CD14-positive monocyte (primary cell): ENCODE measurements around the gene ZNF576. TPM values are rescaled to one million over a fixed set of nuclear protein-coding genes. Genes with fewer than 3 reads are reported as not detected.

ENCODE experiments used
- DNase-seq, 3 donors: peaks; one replicate each; pipeline ENCODE4 v3.0.0-alpha.2; 2011 to 2022
- H2AFZ ChIP-seq: 2 replicates; pipeline ENCODE4 v1.6.0; 2012; ENCODE audit warnings: mild to moderate bottlenecking, low read depth, low read length, inconsistent platforms; ENCODE audit not compliant: insufficient read depth, poor library complexity, severe bottlenecking
- H3K27ac ChIP-seq, 2 donors: 1 replicate in 1 of 2; 2 replicates in 1 of 2; pipeline ENCODE4 v1.5.1; 2012 to 2013; ENCODE audit warnings: low read length in 2 of 2, control low read depth in 1 of 2, inconsistent platforms in 1 of 2, low read depth in 1 of 2, mild to moderate bottlenecking in 1 of 2
- H3K27me3 ChIP-seq, 2 donors: one replicate each; pipeline versions ENCODE4 v1.6.0 to v1.6.1; 2011 to 2013; ENCODE audit warnings: low read length in 2 of 2; ENCODE audit not compliant: control insufficient read depth in 2 of 2, insufficient read depth in 2 of 2
- H3K36me3 ChIP-seq, 2 donors: replicated peaks in 1 of 2; 1 replicate in 1 of 2; 2 replicates in 1 of 2; pipeline versions ENCODE4 v1.5.1 to v1.6.1; 2012 to 2013; ENCODE audit warnings: low read length in 2 of 2, control low read depth in 1 of 2, inconsistent platforms in 1 of 2, mild to moderate bottlenecking in 1 of 2; ENCODE audit not compliant: insufficient read depth in 2 of 2, control insufficient read depth in 1 of 2
- H3K4me1 ChIP-seq, 2 donors: 1 replicate in 1 of 2; 2 replicates in 1 of 2; pipeline versions ENCODE4 v1.5.1 to v1.6.1; 2012 to 2013; ENCODE audit warnings: low read length in 2 of 2, control low read depth in 1 of 2, inconsistent platforms in 1 of 2, mild to moderate bottlenecking in 1 of 2, moderate library complexity in 1 of 2; ENCODE audit not compliant: insufficient read depth in 2 of 2, control insufficient read depth in 1 of 2
- H3K4me2 ChIP-seq: replicated peaks from 2 replicates; pipeline ENCODE3; 2012; ENCODE audit warnings: low read length, moderate library complexity, mild to moderate bottlenecking; ENCODE audit not compliant: poor library complexity, severe bottlenecking; ENCODE audit errors: extremely low read depth
- H3K4me3 ChIP-seq, 3 experiments: fragments of 200-600 bp in 1 of 3; sonication (generic) in 1 of 3; replicated peaks in 1 of 3; 1 replicate in 2 of 3; 2 replicates in 1 of 3; pipeline ENCODE4 v1.5.1; 2011 to 2013; ENCODE audit warnings: low read length in 3 of 3, mild to moderate bottlenecking in 3 of 3, control low read depth in 2 of 3, low read depth in 2 of 3, inconsistent platforms in 1 of 3, moderate library complexity in 1 of 3
- H3K79me2 ChIP-seq: 2 replicates; pipeline ENCODE4 v1.6.0; 2012; ENCODE audit warnings: mild to moderate bottlenecking, control low read depth, inconsistent platforms, low read length, moderate library complexity; ENCODE audit not compliant: insufficient read depth
- H3K9ac ChIP-seq: 2 replicates; pipeline ENCODE4 v1.6.0; 2017; ENCODE audit warnings: low read length, mild to moderate bottlenecking; ENCODE audit not compliant: insufficient read depth, poor library complexity, severe bottlenecking
- H3K9me3 ChIP-seq, 2 donors: replicated peaks in 1 of 2; 1 replicate in 1 of 2; 2 replicates in 1 of 2; pipeline versions ENCODE4 v1.5.1 to v1.6.1; 2012 to 2013; ENCODE audit warnings: low read length in 2 of 2, control low read depth in 1 of 2; ENCODE audit not compliant: control insufficient read depth in 1 of 2, insufficient read depth in 1 of 2
- H4K20me1 ChIP-seq: 2 replicates; pipeline ENCODE4 v1.6.0; 2012; ENCODE audit warnings: mild to moderate bottlenecking, low read length, control low read depth, moderate library complexity; ENCODE audit not compliant: insufficient read depth
- H3K27ac Mint-ChIP-seq, 7 donors: one replicate each; pipeline ENCODE4 v1.8.0; 2020; ENCODE audit warnings: mild to moderate bottlenecking in 7 of 7, mixed read lengths in 7 of 7, moderate library complexity in 6 of 7, inconsistent platforms in 2 of 7
- H3K27me3 Mint-ChIP-seq, 3 donors: one replicate each; pipeline ENCODE4 v1.8.0; 2021 to 2022; ENCODE audit warnings: low read depth in 3 of 3, mild to moderate bottlenecking in 3 of 3, mixed read lengths in 3 of 3, moderate library complexity in 3 of 3, inconsistent platforms in 1 of 3
- H3K36me3 Mint-ChIP-seq, 2 donors: one replicate each; pipeline ENCODE4 v1.8.0; 2020; ENCODE audit warnings: mixed read lengths in 2 of 2, inconsistent platforms in 1 of 2, mild to moderate bottlenecking in 1 of 2
- H3K4me1 Mint-ChIP-seq: one replicate; pipeline ENCODE4 v1.8.0; 2020; ENCODE audit warnings: mild to moderate bottlenecking, mixed read lengths
- H3K4me3 Mint-ChIP-seq, 2 donors: one replicate each; pipeline ENCODE4 v1.8.0; 2020; ENCODE audit warnings: mild to moderate bottlenecking in 2 of 2, mixed read lengths in 2 of 2, moderate library complexity in 1 of 2
- H3K9me3 Mint-ChIP-seq, 7 donors: one replicate each; pipeline ENCODE4 v1.8.0; 2020 to 2022; ENCODE audit warnings: mixed read lengths in 7 of 7, mild to moderate bottlenecking in 6 of 7, moderate library complexity in 6 of 7, inconsistent platforms in 2 of 7
- WGBS: methylation state at CpG from one replicate; pipeline ENCODE4 v1.1.5; 2013; ENCODE audit warnings: missing lambda C conversion rate; ENCODE audit not compliant: insufficient coverage; 5-methylcytosine and 5-hydroxymethylcytosine counted together
- intact Hi-C, 2 donors: fragments of 100-400 bp; cut with micrococcal nuclease; formaldehyde crosslinking; loops; one replicate each; pipeline versions ENCODE4 v1.15.0 to v1.15.1; 2023
- polyA plus RNA-seq, 3 donors: library from polyadenylated mRNA; depleted of rRNA in 1 of 3; unstranded in 2 of 3; stranded (reverse) in 1 of 3; fragments of 300-500 nt in 2 of 3; fragments of >200 nt in 1 of 3; fragmentation: Illumina TruSeq in 2 of 3; gene quantifications; 1 replicate in 2 of 3; 2 replicates in 1 of 3; pipeline ENCODE4 v1.2.3, GENCODE V29; 2012 to 2021
- TF ChIP-seq, protein P1 (sequence below): fragments of 200-600 bp; IDR thresholded peaks from one replicate; pipeline ENCODE4 v1.8.0; 2022; ENCODE audit warnings: antibody characterized with exemption, mild to moderate bottlenecking

The ZNF576 gene
- polyA plus RNA-seq, 3 donors, result 3.6 to 8.4 (median 7.2) TPM

DNA sequence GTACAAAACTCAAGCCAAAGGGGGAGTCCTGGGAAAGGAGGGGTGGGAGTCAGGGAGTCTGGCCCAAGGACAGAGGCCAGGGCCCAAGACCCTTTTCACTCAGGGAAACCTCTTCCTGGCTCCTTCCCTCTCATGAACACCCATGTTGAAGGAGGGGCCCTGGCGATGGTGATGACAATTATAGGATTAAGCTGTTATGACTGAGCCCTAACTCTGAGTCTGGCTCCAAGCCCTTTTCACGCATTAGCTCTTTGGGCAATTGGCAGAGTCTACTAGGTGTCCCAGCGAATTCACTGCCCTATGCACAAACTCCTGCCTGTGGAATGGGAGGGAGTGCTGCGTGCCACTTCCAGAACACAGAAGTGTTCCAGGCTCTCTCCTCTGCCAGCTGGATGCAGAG lies 42.7 kb upstream of the ZNF576 start:
- no peaks in the 10 kb centered on the region for H3K9me3 Mint-ChIP-seq
- intact Hi-C loops, result loop anchor here (2.0 kb wide), 1 partner anchor 41 kb away; no protein-coding TSS in a partner anchor
- Histone ChIP-seq H3K9me3 (no peaks in the 10 kb centered on the region), H3K4me1 (no peaks in the 10 kb centered on the region), H3K36me3 (peaks cover 56 to 85% of the 10 kb centered on the region in 2 donors), H3K9ac (no peak overlapping the region), H2AFZ (no peak overlapping the region), H3K27ac (peak overlapping the region in 1 of 2 donors; percentile 31), H3K27me3 (no peaks in the 10 kb centered on the region), H3K79me2 (no peaks in the 10 kb centered on the region), H3K4me3 (no peak overlapping the region), H4K20me1 (no peaks in the 10 kb centered on the region), H3K4me2 (no peak overlapping the region)
- TF ChIP-seq, protein P1, sequence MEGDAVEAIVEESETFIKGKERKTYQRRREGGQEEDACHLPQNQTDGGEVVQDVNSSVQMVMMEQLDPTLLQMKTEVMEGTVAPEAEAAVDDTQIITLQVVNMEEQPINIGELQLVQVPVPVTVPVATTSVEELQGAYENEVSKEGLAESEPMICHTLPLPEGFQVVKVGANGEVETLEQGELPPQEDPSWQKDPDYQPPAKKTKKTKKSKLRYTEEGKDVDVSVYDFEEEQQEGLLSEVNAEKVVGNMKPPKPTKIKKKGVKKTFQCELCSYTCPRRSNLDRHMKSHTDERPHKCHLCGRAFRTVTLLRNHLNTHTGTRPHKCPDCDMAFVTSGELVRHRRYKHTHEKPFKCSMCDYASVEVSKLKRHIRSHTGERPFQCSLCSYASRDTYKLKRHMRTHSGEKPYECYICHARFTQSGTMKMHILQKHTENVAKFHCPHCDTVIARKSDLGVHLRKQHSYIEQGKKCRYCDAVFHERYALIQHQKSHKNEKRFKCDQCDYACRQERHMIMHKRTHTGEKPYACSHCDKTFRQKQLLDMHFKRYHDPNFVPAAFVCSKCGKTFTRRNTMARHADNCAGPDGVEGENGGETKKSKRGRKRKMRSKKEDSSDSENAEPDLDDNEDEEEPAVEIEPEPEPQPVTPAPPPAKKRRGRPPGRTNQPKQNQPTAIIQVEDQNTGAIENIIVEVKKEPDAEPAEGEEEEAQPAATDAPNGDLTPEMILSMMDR, result no peak
- H3K4me3 Mint-ChIP-seq, result no peak overlapping the region
- no peaks in the 10 kb centered on the region for H3K4me1 Mint-ChIP-seq
- WGBS, result 96% methylated on average over 3 of the region's 4 CpGs
- peak overlapping the region in 1 of 7 donors; percentile 71 for H3K27ac Mint-ChIP-seq
- DNase-seq, result no peak
- H3K27me3 Mint-ChIP-seq, result peaks cover 0 to 3% (median 0%) of the 10 kb centered on the region in 3 donors
- H3K36me3 Mint-ChIP-seq, result peaks cover 68 to 82% of the 10 kb centered on the region in 2 donors

DNA sequence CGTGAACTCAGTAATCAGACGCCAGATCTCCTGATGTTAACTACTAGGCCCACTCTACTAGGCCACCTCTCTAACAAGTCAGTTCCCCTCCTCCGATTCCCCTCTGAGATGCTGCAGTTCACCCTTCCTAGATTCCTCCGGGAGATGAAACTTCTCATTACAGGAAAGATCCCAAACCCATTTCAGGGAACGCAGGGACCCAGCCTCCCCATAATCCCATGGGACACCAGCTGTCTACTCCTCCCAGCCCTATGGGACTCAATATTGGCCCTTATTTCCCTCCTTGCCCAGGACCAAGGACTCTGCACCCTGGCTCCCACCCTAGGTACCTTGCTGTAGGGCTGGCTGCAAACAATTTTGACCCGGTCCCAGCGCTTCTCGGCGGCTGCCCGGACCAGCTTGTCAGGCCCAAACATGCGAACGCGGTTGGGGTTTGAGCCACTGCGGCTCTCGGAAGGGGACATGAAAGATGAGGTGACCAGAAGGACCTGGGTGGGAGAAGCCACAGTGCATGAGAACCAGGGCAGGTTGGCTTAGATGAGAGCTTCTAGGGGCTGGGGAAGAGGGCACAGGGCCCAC lies 42.0 kb upstream of the ZNF576 start:
- no peaks in the 10 kb centered on the region for H3K79me2 ChIP-seq
- no peaks in the 10 kb centered on the region for H3K4me1 ChIP-seq
- peaks cover 55 to 78% of the 10 kb centered on the region in 2 donors for H3K36me3 ChIP-seq
- peak overlapping the region in 1 of 7 donors; percentile 64 for H3K27ac Mint-ChIP-seq
- no peak overlapping the region for H3K27ac ChIP-seq
- H3K4me3 Mint-ChIP-seq, result no peak overlapping the region
- peaks cover 66 to 82% of the 10 kb centered on the region in 2 donors for H3K36me3 Mint-ChIP-seq
- no peak overlapping the region for H2AFZ ChIP-seq
- TF ChIP-seq, protein P1, result no peak
- H3K9me3 Mint-ChIP-seq, result no peaks in the 10 kb centered on the region
- no peak for DNase-seq
- no peak overlapping the region for H3K4me3 ChIP-seq
- H3K9ac ChIP-seq, result no peak overlapping the region
- no peaks in the 10 kb centered on the region for H4K20me1 ChIP-seq
- intact Hi-C loops, result loop anchor here (2.0 kb wide), 1 partner anchor 40 kb away; no protein-coding TSS in a partner anchor
- H3K27me3 ChIP-seq, result no peaks in the 10 kb centered on the region
- peaks cover 0 to 3% (median 0%) of the 10 kb centered on the region in 3 donors for H3K27me3 Mint-ChIP-seq
- H3K4me1 Mint-ChIP-seq, result no peaks in the 10 kb centered on the region
- no peak overlapping the region for H3K4me2 ChIP-seq
- no peaks in the 10 kb centered on the region for H3K9me3 ChIP-seq
- 99% methylated on average over 15 of the region's 15 CpGs for WGBS
